Esophagus muscularis mucosa (tissue), 3 donors: ENCODE results near the gene CNGB1.

Experiments
- CTCF ChIP-seq, 3 experiments: fragments of 200-600 bp in 2 of 3; fragments of 450-650 bp in 1 of 3; sonication (generic) in 2 of 3; IDR thresholded peaks; one replicate each; pipeline ENCODE4 v1.5.1; 2017 to 2019; ENCODE audit warnings: antibody characterized with exemption in 3 of 3, mild to moderate bottlenecking in 2 of 3, moderate library complexity in 1 of 3
- POLR2A ChIP-seq: fragments of 450-650 bp; IDR thresholded peaks from one replicate; pipeline ENCODE4 v1.6.1; 2017; ENCODE audit warnings: antibody characterized with exemption, moderate library complexity, mild to moderate bottlenecking, low read depth
- POLR2AphosphoS5 ChIP-seq, 2 donors: sonication (generic); formaldehyde crosslinking; IDR thresholded peaks; one replicate each; pipeline ENCODE4 v1.6.1; 2017; ENCODE audit warnings: antibody characterized with exemption in 2 of 2

- TF ChIP-seq CTCF (IDR thresholded peaks at IDR 0.05) (no peak), POLR2A (no peak), POLR2AphosphoS5 (IDR thresholded peaks at IDR 0.05) (no peak)
These were observed 23.7 kb downstream of the CNGB1 start for GRCh38 chr16:57947261-57947660.
